Effector CD4-positive, alpha-beta T cell (primary cell): Measurements from ENCODE around the gene KLF8.
"Not testable (repeated sequence)": the region's sequence is repeated elsewhere in the genome, so short reads cannot be mapped to it uniquely, and the experiment has no call there.

Source experiments
- DNase-seq: peaks from one replicate; pipeline ENCODE4 v3.0.0-alpha.2; 2020
- total RNA-seq: gene quantifications from one replicate; lab custom pipeline; 2026; lab: John Stamatoyannopoulos, UW

KLF8 gene
- total RNA-seq = 2.4 reads per million, percentile 7 among the genes with 10 or more reads in this experiment

DNA sequence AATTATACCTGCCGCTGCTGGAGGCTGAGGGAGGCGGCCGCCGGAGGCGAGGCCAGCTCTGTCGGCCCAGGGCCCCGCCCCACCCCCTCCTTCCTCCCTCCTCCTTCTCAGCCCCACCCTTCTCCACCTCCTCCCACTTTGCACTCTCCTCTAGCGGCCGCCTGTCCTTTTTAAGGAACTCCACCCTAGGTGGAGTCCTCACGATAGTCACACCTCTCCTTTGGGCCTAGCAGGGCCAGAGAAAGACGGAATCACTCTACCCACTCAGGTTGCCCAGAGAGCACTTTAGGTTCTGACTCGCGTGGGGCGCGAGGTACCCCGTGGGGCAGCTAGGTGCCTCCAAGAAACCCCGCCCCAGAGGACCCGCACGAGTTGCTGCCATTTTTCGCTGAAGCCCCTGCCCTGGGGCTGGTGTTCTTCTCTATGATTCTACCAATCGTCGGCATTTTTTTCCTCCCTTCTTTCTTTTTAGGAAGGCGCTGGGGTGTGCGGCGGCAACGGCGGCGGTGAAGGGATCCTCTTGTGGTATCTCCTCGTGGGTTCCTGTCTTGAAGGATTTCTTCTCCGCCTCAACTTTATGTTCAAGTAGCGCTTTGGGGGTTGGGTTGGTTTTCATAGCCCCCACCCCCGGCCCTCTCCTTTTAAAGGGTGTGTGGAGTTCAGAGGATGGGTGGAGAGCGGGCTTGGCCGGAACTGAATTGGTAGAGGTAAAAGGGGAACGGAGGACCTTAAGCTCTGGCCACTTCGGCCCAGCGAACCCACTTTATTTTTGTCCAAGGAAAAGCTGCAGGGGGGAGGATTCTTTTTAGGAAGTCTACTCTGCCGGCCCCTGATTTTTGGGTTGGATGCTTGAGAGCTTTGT lies at the start of gene KLF8:
KLF8 (plus strand) TSS at position 136 of the 862 bp plus-strand sequence. CDS start 979 bp downstream, outside the sequence.
- DNase-seq = no peak

DNA sequence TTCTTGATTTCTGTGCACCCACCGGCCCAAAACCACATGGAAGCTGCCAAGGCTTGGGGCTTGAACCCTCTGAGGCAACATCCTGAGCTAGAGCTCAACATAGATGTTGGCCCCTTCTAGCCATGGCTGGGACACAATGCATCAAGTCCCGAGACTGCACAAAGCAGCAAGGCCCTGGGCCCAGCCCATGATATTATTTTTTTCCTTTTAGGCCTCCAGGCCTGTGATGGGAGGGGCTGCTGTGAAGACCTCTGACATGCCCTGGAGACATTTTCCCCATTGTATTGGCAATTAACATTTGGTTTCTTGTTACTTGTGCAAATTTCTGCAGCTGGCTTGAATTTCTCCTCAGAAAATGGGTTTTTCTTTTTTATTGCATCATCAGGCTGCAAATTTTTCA lies 25.2 kb upstream of the KLF8 start:
- DNase-seq = not testable (repeated sequence)

DNA sequence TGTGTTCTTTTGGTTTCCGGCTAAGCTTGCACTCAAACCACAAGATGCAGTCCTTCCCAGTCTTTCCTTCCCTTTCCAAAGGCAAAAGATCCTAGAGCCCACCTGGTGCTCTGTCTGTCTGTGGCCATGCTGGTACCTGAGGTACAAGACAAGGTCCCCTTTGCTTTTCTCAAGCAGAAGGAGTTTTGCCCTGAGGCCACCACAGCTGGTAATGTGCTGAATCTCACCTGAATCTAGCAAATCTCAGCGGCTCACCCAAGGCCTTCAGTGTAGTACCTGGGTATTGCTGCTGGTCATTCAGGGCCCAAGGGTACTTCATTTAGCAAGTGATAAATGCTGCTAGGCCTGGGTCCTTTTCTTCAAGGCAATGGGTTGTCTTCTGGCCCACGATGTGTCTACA lies 20.5 kb upstream of the KLF8 start:
- DNase-seq = no peak

DNA sequence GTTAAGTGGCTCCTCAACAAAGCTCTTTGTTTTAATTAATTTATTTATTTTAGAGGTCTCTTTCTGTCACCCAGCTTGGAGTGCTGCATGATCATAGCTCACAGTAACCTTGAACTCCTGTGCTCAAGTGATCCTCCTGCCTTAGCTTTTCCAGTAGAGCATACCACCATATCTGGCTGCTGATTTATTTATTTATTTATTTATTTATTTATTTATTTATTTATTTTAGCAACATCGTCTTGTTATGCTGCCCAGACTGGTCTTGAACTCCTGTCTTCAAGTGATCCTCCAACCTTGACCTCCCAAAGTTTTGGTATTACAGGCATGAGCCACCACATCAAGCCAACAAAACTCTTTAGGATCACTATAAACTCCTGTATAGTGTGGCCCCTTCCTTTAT lies 15.8 kb upstream of the KLF8 start:
- DNase-seq = no peak

DNA sequence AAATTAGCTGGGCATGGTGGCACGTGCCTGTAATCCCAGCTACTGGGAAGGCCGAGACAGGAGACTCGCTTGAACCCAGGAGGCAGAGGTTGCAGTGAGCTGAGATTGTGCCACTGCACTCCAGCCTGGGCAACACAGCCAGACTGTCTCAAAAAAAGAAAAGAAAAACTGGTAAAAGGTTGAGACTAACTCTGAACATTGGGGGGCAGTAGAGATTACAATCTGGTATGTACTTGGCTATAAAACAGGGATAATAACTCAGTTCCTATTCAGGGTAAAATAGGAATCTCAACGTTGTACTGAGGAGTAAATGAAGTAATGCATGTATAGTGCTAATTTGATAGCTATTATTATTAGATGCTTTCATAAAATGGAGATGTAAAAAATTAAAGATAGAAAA lies 12.5 kb upstream of the KLF8 start:
- no peak for DNase-seq

DNA sequence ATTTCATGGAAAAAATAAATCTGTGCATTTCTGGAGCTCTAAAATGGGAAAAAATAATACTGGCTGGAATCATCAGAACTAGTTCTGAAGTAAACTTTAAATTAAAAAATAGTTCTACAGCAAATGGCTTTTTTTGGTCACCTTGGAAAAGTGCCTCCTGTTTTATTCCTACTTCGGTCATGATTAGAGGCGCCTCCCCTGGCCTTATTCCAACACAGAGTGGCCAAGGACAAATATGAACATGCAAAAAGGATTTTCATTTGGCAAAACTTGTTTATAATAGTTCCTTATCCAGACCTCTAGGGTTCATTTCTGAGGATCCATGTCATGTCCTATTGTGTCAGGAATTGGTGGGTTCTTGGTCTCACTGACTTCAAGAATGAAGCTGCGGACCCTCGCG lies 11.1 kb upstream of the KLF8 start:
- no peak for DNase-seq

DNA sequence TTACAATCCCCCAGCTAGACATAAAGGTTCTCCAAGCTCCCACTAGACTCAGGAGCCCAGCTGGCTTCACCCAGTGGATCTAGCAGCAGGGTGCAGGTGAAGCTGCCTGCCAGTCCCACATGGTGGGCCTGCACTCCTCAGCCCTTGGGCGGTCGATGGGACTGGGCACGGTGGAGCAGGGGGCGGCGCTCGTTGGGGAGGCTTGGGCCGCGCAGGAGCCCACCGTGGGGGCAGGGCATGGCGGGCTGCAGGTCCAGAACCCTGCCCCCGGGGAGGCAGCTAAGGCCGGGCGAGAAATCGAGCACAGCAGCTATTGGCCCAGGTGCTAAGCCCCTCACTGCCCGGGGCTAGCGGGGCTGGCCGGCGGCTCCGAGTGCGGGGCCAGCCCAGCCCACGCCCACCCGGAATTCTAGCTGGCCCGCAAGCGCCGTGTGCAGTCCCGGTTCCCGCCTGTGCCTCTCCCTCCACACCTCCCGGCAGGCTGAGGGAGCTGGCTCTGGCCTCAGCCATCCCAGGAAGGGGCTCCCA lies 9.6 kb upstream of the KLF8 start:
- no peak for DNase-seq

DNA sequence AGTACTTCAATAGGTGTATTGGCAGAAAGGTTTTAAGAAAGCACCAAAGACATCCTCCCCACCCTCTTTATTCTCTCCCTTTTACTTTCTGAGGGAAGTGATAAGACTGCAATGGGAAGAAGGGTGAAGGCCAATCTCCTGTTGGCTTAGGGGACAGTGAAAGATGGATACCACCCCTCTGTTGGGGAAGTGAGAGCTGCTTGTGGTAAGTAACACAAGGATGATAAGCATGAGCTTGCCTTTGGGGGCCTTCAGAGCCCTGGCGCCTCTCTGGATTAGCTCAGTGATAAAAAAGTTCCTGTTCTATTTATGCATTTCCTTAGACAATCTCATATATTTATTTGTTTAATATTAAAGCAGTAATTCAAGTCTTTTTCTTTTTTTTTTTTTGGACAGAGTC lies 5.2 kb upstream of the KLF8 start:
- no peak for DNase-seq

DNA sequence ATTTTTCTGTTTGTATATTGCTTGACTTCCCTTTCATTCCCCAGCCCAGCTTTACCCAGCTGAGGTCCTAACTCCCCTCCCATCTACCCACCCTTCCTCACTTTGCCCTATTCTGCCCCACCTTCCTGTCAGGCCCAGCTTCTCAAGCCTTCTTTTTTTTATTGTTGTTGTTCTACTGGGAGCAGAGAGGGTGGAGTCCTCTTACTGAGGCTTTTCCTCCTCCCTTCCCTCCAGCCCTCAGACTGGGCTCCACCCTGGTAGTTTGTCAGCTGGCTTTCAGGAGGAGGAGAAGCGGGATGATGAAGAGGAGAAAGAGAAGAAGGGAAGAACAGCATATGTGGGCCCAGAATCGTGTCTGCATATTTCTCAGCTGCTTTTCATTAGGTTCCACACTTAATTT lies 3.2 kb upstream of the KLF8 start:
- no peak for DNase-seq

DNA sequence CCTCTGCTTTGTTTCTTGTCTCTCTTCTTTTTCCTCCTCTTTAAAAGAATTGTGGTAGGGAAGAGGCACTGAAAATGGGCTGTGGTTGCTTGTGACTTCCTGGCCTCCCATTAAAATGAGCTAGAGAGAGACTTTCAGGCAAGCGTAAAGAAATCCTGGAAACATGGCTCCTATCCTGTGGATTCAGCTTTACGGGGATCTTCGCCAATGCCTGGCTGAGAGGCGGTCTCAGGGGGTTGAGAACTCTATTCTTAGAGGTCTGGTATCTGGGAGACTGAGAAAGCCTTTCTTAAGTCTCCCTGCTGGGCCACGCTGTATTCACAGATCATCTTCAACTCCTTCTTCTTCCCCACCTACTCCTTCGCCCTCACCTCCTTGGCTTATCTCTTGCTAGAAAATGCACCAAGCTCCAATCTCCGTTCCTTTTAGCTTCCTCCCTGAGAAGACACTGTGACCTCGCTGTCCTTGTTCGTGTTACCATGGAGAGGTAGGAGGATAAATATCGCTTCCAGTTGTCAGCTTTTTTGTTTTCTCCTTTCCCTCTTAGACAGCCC lies 542 bp upstream of the KLF8 start:
- no peak for DNase-seq

DNA sequence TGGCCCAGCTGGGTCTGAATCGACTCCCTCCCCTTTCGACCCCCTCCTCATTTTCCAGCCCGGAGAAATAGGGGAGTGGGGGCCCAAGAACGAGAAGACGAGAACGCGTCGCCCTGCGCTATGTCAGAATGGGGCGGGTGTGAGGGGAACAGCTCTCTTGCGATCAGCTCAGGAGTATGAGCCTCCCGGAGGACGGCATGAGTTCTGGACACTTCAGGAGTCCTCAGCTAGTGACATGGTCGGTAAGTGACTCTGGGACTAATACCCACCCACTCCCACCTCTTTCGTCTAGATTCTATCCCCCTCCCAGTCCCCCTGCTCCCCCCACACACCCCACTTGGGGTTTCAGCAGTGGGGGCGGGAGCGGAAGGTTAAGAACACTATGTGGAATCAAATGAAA lies 944 bp downstream of the KLF8 start:
- no peak for DNase-seq

DNA sequence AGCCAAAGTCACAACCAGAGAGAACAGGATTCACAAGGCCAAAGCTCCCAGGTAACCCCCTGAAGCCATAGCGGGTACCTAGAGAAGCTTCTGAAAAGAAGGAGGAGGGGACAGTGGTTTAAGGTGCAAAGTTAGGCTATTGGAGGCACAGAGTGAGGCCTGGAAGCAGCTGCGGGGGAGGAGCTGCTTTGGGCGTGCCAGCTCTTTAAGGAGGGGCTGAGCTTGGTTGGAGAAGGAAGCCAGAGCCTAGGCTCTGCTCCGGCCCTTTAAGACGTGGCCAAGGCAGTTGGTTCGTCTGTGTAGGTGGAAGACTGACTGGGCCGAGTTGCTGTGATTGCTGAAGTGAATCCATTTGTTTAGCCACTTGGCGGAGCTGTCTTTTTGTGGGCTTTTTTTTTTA lies 1.5 kb downstream of the KLF8 start:
- no peak for DNase-seq

DNA sequence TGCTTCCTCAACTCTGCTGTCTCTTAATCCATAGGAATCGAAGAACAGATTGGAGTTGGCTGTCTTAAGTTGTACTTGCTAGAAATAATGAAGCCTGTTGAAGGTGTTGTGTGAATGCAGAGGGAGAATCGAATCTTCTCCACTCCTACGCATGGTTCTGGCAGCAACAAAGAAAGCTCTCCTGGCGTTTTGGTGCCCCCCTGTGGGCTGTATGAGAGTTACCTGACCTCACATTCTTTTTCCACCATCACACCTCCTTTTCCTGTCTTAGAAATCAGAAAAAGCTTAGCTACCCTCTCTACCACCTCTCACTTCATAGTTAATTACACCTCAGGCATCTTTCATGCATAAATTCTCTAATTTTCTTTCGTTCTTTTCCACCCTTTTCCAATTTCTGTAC lies 16.3 kb downstream of the KLF8 start:
- DNase-seq = peak; percentile 29

DNA sequence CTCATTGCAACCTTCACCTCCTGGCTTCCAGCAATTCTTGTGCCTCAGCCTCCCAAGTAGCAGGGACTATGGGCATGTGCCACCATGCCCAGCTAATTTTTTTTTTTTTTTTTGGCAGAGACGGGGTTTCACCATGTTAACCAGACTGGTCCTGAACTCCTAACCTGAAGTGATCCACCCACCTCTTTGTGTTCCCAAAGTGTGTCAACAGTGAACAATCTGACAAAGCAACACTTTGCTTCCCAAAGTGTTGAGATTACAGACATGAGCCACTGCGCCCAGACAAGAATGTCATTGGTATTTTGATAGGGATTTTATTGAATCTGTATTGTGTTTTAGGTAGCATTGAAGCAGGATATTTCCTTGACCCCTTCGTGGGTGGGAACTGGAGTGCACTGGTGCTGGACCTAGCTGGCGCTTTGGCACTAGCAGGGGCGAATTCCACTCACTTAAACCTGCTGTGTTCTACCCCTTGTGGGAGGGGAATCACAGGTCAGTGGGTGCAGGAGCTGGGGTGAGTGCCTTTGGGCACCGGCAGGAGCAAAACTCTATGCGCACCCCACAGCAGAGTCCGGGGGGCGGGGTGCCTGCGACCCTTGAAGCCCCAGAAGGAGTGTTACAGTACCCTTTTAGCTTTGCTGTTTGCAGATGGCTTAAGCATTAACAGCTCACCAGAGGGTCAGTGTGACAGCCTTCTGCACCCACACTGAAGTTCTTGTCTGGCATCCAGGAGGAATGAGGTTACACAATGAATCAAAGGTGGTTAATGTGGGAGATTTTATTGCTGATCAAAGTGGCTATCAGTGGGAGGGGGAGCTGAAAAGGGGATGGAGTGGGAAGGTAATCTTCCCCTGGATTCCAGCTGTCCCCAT lies 21.9 kb downstream of the KLF8 start:
- no peak for DNase-seq

DNA sequence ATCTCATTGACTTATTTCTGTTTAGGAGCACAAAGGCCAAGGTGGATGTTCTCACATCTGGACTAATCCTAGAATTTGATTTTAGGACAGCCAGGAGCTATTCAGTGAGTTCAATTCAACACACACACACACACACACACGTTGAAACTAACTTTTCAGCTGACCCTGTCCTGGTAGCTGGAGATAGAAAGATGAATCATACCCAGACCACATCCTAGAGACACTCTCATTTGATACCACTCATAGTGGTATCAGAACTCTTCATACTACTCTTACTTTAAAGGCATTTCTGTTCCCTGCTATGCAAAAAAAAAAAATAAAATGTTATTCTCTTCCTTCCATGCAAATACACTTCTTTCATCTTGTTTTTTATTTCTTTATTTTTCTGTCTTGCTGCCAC lies 36.7 kb downstream of the KLF8 start:
- no peak for DNase-seq

DNA sequence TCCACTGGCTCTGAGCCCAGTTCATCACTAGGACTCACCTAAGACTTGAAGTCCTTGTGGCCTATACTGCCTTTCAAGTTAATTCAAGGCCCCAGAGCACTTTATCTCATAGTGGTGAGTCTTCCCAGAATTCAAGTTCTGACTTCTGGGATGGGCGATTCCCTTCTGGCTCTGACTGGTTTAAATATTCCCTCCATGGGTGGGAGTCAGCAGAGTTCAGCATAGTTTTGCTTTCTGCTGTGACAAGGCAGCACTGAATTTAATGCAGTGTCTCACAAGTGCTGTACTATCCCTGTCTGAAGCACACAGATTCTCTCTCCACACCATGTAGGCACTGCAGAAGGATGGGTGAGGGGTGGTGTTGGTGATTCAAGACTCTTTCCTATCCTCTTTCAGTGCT lies 46.5 kb downstream of the KLF8 start:
- no peak for DNase-seq

DNA sequence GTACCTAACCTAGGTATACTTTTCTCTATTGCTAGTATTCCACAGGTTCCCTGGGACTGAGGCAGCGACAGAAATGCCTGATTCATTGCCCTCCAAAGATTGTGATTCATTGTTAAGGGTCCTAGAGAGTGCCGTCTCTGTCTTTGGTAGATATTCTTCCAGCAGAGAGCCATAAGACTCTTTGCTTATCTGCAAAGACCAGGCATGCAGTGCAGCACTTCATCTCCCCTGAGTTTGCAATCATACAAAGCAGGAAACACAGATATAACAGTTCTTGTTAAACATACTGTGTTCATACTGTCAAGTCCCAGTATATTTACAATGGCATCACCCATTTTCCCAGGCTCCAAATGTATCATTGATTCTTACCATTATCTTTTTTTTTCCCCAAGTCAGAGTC lies 47.7 kb downstream of the KLF8 start:
- DNase-seq = no peak

DNA sequence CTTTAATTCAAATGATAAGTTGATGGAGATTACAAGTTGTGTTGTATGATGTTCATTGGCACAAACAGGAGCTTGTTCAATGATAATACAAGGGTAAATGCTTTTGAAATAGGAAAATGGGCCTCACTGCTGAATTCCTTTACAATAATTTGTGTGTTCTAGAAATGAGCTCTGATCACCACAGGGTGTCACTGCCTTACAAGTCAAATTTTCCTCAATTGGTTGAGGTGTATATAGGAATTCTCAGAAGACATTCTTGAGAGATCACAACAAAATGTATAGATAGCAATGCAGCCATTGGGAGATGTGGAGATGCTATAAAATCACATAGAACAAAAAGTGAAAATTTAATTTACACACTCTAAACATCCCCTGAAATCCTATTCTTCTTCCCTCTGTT lies 49.6 kb downstream of the KLF8 start:
- DNase-seq = no peak

DNA sequence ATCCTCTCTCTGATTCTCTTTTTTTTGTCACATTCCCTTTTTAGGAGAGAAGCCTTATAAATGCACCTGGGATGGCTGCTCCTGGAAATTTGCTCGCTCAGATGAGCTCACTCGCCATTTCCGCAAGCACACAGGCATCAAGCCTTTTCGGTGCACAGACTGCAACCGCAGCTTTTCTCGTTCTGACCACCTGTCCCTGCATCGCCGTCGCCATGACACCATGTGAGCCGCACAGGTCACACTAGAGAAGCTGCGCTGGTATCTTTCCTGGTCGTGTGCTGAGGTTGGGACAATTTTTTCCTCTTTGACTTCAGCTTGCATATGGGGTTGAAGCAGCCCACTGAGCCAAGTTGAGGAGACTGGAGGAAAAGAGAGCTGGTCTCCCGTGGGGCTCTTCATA lies 52.1 kb downstream of the KLF8 start:
- no peak for DNase-seq

DNA sequence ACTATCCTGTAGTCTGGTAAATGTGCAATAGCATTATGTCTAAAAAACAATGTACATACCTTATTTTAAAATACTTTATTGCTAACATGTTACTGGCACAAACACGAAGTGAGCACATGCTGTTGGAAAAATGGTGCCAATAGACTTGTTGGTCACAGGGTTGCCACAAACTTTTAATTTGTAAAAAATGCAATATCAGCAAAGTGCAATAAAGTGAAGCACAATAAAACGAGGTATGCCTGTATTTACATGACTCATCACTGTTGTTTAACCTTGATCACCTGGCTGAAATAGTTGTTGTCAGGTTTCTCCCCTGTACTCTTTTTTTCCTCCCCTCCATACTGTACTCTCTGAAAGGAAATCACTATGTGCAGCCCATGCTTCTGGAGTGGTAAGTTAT lies 56.5 kb downstream of the KLF8 start:
- no peak for DNase-seq

DNA sequence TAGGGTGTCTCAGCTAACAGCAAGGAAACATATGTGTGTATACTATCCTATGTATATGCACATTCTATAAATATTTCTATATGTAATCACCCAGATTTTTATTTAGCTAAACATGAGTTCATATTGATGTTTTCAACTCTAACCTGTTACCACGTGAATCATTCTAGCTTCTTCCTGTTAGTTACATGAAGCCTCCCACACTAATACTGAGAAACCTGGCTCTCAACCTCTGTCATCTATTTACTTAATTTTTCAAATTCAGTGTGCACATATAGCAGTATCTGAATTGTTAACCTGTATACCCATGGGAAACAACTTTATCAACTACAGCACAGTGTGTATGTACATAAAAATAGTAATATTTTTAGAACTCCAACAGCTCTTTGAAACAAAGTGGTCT lies 57.3 kb downstream of the KLF8 start:
- DNase-seq = no peak

DNA sequence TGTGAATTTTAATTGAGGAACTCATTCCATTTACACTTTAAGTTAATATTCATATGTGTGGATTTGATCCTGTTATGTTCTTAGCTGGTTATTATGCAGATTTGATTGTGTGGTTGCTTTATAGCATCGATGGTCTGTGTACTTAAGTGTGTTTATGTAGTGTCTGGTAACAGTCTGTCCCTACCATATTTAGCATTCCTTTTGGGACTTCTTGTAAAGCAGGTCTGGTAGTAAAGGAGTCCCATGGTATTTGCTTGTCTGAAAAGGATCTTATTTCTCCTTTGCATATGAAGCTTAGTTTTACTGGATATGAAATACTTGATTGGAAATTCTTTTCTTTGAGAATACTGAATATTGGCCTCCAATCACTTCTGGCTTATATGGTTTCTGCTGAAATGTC lies 76.6 kb downstream of the KLF8 start:
- no peak for DNase-seq

DNA sequence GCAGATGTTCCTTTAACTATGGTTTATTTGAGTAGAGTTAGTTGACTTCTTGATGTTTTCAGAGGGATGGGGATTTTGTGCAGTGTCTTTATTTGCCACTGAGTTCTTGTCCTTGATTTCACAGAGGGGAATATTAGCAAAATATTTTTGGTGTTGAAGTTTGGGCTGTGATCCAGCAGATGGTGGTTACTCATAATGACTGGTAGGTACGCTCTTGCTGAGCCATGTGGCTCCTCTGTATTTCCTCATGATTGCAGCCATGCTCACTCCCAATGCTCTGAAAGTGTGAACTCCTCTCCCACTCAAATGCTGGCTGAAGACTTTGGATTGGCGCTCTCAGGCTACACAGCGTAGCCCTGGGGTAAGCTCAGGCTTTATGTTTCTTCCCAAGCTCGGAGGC lies 77.7 kb downstream of the KLF8 start:
- DNase-seq = no peak
